Endothelial cell of umbilical vein (primary cell): Measurements from ENCODE around the gene RAD51B. TPM values are rescaled to one million over a fixed set of nuclear protein-coding genes. Genes with fewer than 3 reads are reported as not detected.

ENCODE experiments used
- BruUV-seq: library from RNA; stranded (reverse); fragments of 400-500 nt; replicated peaks from 2 replicates; lab custom pipeline; 2021; lab: Mats Ljungman, UMichigan
- CTCF ChIA-PET: fragments of 300-600, 350-600 bp; sonication (Branson Sonifier 250); formaldehyde crosslinking; loops from one replicate; lab custom pipeline; 2021; ENCODE audit warnings: antibody characterized with exemption, inconsistent platforms; lab: Charles Lee
- POLR2A ChIA-PET: fragments of 300-600, 350-600 bp; sonication (Branson Sonifier 250); formaldehyde crosslinking; loops from one replicate; lab custom pipeline; 2021; ENCODE audit warnings: antibody characterized with exemption, inconsistent platforms; lab: Charles Lee
- DNase-seq: peaks from one replicate; pipeline ENCODE4 v3.0.0-alpha.2; 2011; ENCODE audit warnings: low read depth, low spot score
- FAIRE-seq: peaks from 2 replicates; lab custom pipeline; 2011; peaks lifted over from hg19 to GRCh38; lab: Jason Lieb, UNC
- H2AFZ ChIP-seq: 2 replicates; pipeline ENCODE4 v1.6.0; 2012; ENCODE audit warnings: low read depth, low read length, control low read depth, inconsistent platforms
- H3K27ac ChIP-seq: 2 replicates; pipeline ENCODE4 v1.5.1; 2011; ENCODE audit warnings: low read depth, mild to moderate bottlenecking, control low read depth, low read length, moderate library complexity; ENCODE audit not compliant: insufficient read depth
- H3K27me3 ChIP-seq, 2 experiments: 2 replicates each; pipeline versions ENCODE4 v1.6.0 to v1.6.1; 2011; ENCODE audit warnings: low read length in 2 of 2, mixed read lengths in 1 of 2; ENCODE audit not compliant: control insufficient read depth in 2 of 2, insufficient read depth in 2 of 2
- H3K36me3 ChIP-seq, 2 experiments: 2 replicates in 1 of 2; 3 replicates in 1 of 2; pipeline ENCODE4 v1.5.1; 2011; ENCODE audit warnings: low read length in 2 of 2, mild to moderate bottlenecking in 1 of 2, moderate library complexity in 1 of 2; ENCODE audit not compliant: control insufficient read depth in 2 of 2, insufficient read depth in 2 of 2; ENCODE audit errors: extremely low read depth in 1 of 2
- H3K4me1 ChIP-seq: 3 replicates; pipeline ENCODE4 v1.5.1; 2011; ENCODE audit warnings: mild to moderate bottlenecking, low read length; ENCODE audit not compliant: control insufficient read depth, insufficient read depth; ENCODE audit errors: extremely low read depth
- H3K4me2 ChIP-seq: 2 replicates; pipeline ENCODE4 v1.6.1; 2011; ENCODE audit warnings: low read length, control low read depth, mixed read lengths; ENCODE audit not compliant: insufficient read depth
- H3K4me3 ChIP-seq, 3 experiments: fragments of 200-600 bp in 1 of 3; sonication (generic), shearing (Covaris generic) in 1 of 3; replicated peaks in 1 of 3; 2 replicates each; pipeline ENCODE4 v1.5.1; 2011 to 2016; ENCODE audit warnings: control low read depth in 3 of 3, low read length in 3 of 3, mild to moderate bottlenecking in 2 of 3, inconsistent platforms in 1 of 3, low read depth in 1 of 3, moderate library complexity in 1 of 3; ENCODE audit not compliant: insufficient read depth in 1 of 3
- H3K79me2 ChIP-seq: 2 replicates; pipeline ENCODE4 v1.6.0; 2012; ENCODE audit warnings: low read length, inconsistent platforms; ENCODE audit not compliant: control insufficient read depth, insufficient read depth
- H3K9ac ChIP-seq: replicated peaks from 2 replicates; pipeline ENCODE3; 2011; ENCODE audit warnings: low read length, control low read depth; ENCODE audit not compliant: insufficient read depth; ENCODE audit errors: extremely low read depth
- H3K9me1 ChIP-seq: replicated peaks from 3 replicates; pipeline ENCODE4 v1.6.0; 2011; ENCODE audit warnings: mild to moderate bottlenecking, low read length; ENCODE audit not compliant: control insufficient read depth, insufficient read depth; ENCODE audit errors: extremely low read depth
- H3K9me3 ChIP-seq: replicated peaks from 2 replicates; pipeline ENCODE4 v1.5.1; 2012; ENCODE audit warnings: low read length, inconsistent platforms; ENCODE audit not compliant: control insufficient read depth, insufficient read depth
- H4K20me1 ChIP-seq: replicated peaks from 2 replicates; pipeline ENCODE3; 2011; ENCODE audit warnings: mild to moderate bottlenecking, low read length; ENCODE audit not compliant: control insufficient read depth, insufficient read depth; ENCODE audit errors: extremely low read depth
- FOS ChIP-seq: IDR thresholded peaks from 2 replicates; pipeline ENCODE4 v1.6.1; 2011; ENCODE audit warnings: mild to moderate bottlenecking, low read length, moderate library complexity, borderline replicate concordance; ENCODE audit not compliant: insufficient read depth
- GATA2 ChIP-seq: IDR thresholded peaks from 2 replicates; pipeline ENCODE4 v1.7.0; 2011; ENCODE audit warnings: low read depth, mild to moderate bottlenecking, moderate library complexity, mixed read lengths, low read length; ENCODE audit not compliant: insufficient read length, insufficient read depth
- JUN ChIP-seq: IDR thresholded peaks from 2 replicates; pipeline ENCODE4 v1.6.1; 2011; ENCODE audit warnings: borderline replicate concordance, low read depth; ENCODE audit not compliant: insufficient read length, insufficient read depth
- MYC ChIP-seq: IDR thresholded peaks from one replicate; pipeline ENCODE4 v1.6.1; 2011; ENCODE audit warnings: mild to moderate bottlenecking, low read depth, low read length
- POLR2A ChIP-seq: IDR thresholded peaks from 2 replicates; pipeline ENCODE4 v1.6.1; 2012; ENCODE audit warnings: low read depth, mild to moderate bottlenecking, control low read depth, low read length
- POLR2AphosphoS5 ChIP-seq: IDR thresholded peaks from 2 replicates; pipeline ENCODE4 v1.6.1; 2012; ENCODE audit warnings: low read depth, mild to moderate bottlenecking, control low read depth, low read length, moderate library complexity; ENCODE audit not compliant: insufficient read depth
- dilution Hi-C: fragments of 300-500 bp; cut with MboI; formaldehyde crosslinking; loops from one replicate; pipeline ENCODE4 v1.15.0; 2019; ENCODE audit warnings: low sequenced_read_pairs; ENCODE audit not compliant: extremely low pct_ligation_motif_present
- intact Hi-C: fragments of 100-400 bp; cut with micrococcal nuclease; formaldehyde crosslinking; loops from one replicate; pipeline ENCODE4 v1.10.0; 2022
- polyA plus RNA-seq, 4 experiments: library from polyadenylated mRNA; depleted of rRNA in 3 of 4; stranded (reverse) in 3 of 4; unstranded in 1 of 4; fragments of >200 nt; gene quantifications; 2 replicates each; pipeline versions ENCODE4 v1.2.1 to v1.2.3, GENCODE V29; 2011 to 2012; ENCODE audit warnings: missing spikeins in 1 of 4
- total RNA-seq: library from RNA; stranded (reverse); gene quantifications from 2 replicates; pipeline ENCODE4 v1.2.3, GENCODE V29; 2021
- TF ChIP-seq, protein P1 (sequence below), 2 donors: IDR thresholded peaks; 1 replicate in 1 of 2; 2 replicates in 1 of 2; pipeline ENCODE4 v1.5.1; 2011; ENCODE audit warnings: low read length in 2 of 2, mild to moderate bottlenecking in 2 of 2, moderate library complexity in 2 of 2, control low read depth in 1 of 2, inconsistent platforms in 1 of 2, low read depth in 1 of 2; ENCODE audit not compliant: insufficient read depth in 1 of 2; ENCODE audit errors: extremely low read depth in 1 of 2
- TF ChIP-seq, protein P2 (sequence below): IDR thresholded peaks from 2 replicates; pipeline ENCODE4 v1.6.1; 2011; ENCODE audit not compliant: insufficient read depth, insufficient read length

RAD51B gene
- total and polyA plus RNA-seq, 2 donors (not counting 3 experiments of a cell fraction or from before 2014, with no cell fraction given): 3.9 to 19.0 TPM

DNA sequence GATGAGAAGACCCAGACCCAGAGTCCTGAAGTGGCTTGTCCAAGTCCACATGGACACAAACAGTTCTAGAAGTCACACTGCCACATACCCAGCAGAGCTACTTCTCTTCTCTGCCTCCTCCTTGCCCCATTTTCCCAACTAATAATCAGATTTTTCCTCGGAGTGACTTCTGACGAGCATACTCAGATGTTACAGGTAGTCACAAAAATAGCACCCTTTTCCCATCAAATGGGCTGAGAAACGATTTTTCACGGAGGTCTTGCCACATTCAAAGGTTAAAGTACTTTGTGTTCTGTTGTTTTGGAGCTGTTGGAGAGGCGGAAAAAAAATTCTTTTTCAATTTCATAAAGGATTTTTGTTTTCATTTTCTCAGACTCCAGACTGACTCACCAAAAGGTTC, 740.4 kb downstream of the RAD51B start:
- intact Hi-C loops (loop anchor here (5.0 kb wide), 1 partner anchor 313 kb away; no protein-coding TSS in a partner anchor), dilution Hi-C loops (no loop called here)
- Histone ChIP-seq H3K4me1 (peaks cover 17% of the 10 kb centered on the region), H3K4me3 (no peak overlapping the region), H3K79me2 (no peaks in the 10 kb centered on the region), H2AFZ (no peak overlapping the region), H3K36me3 (no peaks in the 10 kb centered on the region), H3K9me1 (no peaks in the 10 kb centered on the region), H3K9me3 (no peaks in the 10 kb centered on the region), H3K27ac (no peak overlapping the region), H3K4me2 (no peak overlapping the region), H3K27me3 (no peaks in the 10 kb centered on the region), H4K20me1 (no peaks in the 10 kb centered on the region), H3K9ac (no peak overlapping the region)
- FAIRE-seq (peak; percentile 8), DNase-seq (no peak)
- ChIA-PET POLR2A (no interaction called here), CTCF (interaction anchor here (1.4 kb wide), 1 partner anchor 26 kb away, joined by 3 read pairs; no protein-coding TSS in a partner anchor)
- TF ChIP-seq, protein P1, sequence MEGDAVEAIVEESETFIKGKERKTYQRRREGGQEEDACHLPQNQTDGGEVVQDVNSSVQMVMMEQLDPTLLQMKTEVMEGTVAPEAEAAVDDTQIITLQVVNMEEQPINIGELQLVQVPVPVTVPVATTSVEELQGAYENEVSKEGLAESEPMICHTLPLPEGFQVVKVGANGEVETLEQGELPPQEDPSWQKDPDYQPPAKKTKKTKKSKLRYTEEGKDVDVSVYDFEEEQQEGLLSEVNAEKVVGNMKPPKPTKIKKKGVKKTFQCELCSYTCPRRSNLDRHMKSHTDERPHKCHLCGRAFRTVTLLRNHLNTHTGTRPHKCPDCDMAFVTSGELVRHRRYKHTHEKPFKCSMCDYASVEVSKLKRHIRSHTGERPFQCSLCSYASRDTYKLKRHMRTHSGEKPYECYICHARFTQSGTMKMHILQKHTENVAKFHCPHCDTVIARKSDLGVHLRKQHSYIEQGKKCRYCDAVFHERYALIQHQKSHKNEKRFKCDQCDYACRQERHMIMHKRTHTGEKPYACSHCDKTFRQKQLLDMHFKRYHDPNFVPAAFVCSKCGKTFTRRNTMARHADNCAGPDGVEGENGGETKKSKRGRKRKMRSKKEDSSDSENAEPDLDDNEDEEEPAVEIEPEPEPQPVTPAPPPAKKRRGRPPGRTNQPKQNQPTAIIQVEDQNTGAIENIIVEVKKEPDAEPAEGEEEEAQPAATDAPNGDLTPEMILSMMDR (IDR thresholded peaks at IDR 0.05; ENCODE audit: extremely low read depth in 1 of 2, insufficient read depth in 1 of 2, low read depth in 1 of 2, low read length in 2 of 2): no peak
- TF ChIP-seq FOS: no peak
- no peak for TF ChIP-seq JUN
- no TSS peak for BruUV-seq

DNA sequence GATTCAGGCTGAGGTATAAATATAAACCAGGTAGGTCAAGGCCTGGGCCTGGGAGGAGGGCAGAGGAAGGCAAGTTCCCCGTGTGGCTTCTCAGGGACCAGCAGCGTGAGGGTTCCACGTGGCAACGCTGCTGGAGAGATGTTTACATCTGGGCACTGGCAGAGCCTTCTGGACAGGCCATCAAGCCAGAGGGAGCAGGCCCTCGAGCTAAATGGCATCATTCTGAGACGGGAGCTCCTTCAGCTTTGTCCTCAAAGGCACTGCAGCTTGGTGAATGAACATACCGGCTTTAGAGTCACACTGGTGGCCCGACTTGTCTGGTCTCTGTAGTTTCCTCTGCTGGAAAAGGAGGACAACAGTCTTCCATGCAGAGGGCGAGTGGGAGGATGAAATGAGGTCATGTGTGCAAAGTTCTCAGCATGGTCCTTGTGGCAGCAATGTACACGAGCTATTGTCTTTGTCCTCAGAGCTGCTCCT, 742.0 kb downstream of the RAD51B start:
- BruUV-seq: no TSS peak
- intact Hi-C loops: no loop called here
- POLR2A ChIA-PET: interaction anchor here (0.6 to 0.7 kb wide), 2 partner anchors 12 to 232 kb away, joined by 3 to 5 read pairs; partner anchors contain the start of gene ZFP36L1

More for the DNA sequence above, 742.0 kb downstream of the RAD51B start:
- CTCF ChIA-PET: no interaction called here
- Histone ChIP-seq H4K20me1 (no peaks in the 10 kb centered on the region), H3K27me3 (no peaks in the 10 kb centered on the region), H3K4me2 (no peak overlapping the region), H3K27ac (no peak overlapping the region), H3K9me3 (no peaks in the 10 kb centered on the region), H3K4me1 (peaks cover 18% of the 10 kb centered on the region), H3K9me1 (no peaks in the 10 kb centered on the region), H3K36me3 (no peaks in the 10 kb centered on the region), H2AFZ (no peak overlapping the region), H3K9ac (no peak overlapping the region), H3K4me3 (no peak overlapping the region), H3K79me2 (no peaks in the 10 kb centered on the region)
- FAIRE-seq (no peak), DNase-seq (no peak)
- no peak for TF ChIP-seq GATA2
- TF ChIP-seq MYC: no peak
- TF ChIP-seq, protein P2, sequence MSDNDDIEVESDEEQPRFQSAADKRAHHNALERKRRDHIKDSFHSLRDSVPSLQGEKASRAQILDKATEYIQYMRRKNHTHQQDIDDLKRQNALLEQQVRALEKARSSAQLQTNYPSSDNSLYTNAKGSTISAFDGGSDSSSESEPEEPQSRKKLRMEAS: no peak
- no peak for TF ChIP-seq POLR2AphosphoS5
- no peak for TF ChIP-seq FOS
- TF ChIP-seq POLR2A: no peak
- no peak for TF ChIP-seq JUN
- dilution Hi-C loops: no loop called here
